Activated B cell treated with CpG ODN at 0.5 μM for 24 hours (primary cell): ENCODE data around the gene UMODL1. TPM values are rescaled to one million over a fixed set of nuclear protein-coding genes. Genes with fewer than 3 reads are reported as not detected.

Source experiments
- ATAC-seq: fragments of 200-7000 bp; cut with Tn5 transposase; one replicate; pipeline ENCODE4 v1.10.0; 2021; ENCODE audit warnings: low read depth, mild to moderate bottlenecking, moderate library complexity
- CTCF ChIA-PET: fragments of 350-600 bp; sonication (Branson Sonifier 250); formaldehyde crosslinking; loops from one replicate; lab custom pipeline; 2021; ENCODE audit warnings: antibody characterized with exemption; lab: Charles Lee
- POLR2A ChIA-PET: fragments of 350-600 bp; sonication (Branson Sonifier 250); formaldehyde crosslinking; loops from one replicate; lab custom pipeline; 2021; ENCODE audit warnings: antibody characterized with exemption; lab: Charles Lee
- DNase-seq: peaks from one replicate; pipeline ENCODE4 v3.0.0; 2022
- H3K27ac Mint-ChIP-seq: one replicate; pipeline ENCODE4 v1.8.0; 2020; ENCODE audit warnings: mixed read lengths
- H3K27me3 Mint-ChIP-seq: one replicate; pipeline ENCODE4 v1.8.0; 2021; ENCODE audit warnings: mixed read lengths
- H3K36me3 Mint-ChIP-seq: one replicate; pipeline ENCODE4 v1.8.0; 2021; ENCODE audit warnings: low read depth, mixed read lengths
- H3K4me1 Mint-ChIP-seq: one replicate; pipeline ENCODE4 v1.8.0; 2021; ENCODE audit warnings: mixed read lengths
- H3K4me3 Mint-ChIP-seq: one replicate; pipeline ENCODE4 v1.8.0; 2020; ENCODE audit warnings: mild to moderate bottlenecking, mixed read lengths
- H3K9me3 Mint-ChIP-seq: one replicate; pipeline ENCODE4 v1.8.0; 2020; ENCODE audit warnings: mixed read lengths
- intact Hi-C: fragments of 100-400 bp; cut with micrococcal nuclease; formaldehyde crosslinking; loops from one replicate; pipeline ENCODE4 v1.15.1; 2024
- total RNA-seq: library from RNA; stranded (reverse); gene quantifications from 2 replicates; pipeline ENCODE4 v1.2.3, GENCODE V29; 2022
- TF ChIP-seq, protein P1 (sequence below): fragments of 200-600 bp; IDR thresholded peaks from one replicate; pipeline ENCODE4 v1.8.0; 2022; ENCODE audit warnings: antibody characterized with exemption, mild to moderate bottlenecking

UMODL1 gene
- total RNA-seq, 1 donor from 2014 or later: 0.04 TPM

DNA sequence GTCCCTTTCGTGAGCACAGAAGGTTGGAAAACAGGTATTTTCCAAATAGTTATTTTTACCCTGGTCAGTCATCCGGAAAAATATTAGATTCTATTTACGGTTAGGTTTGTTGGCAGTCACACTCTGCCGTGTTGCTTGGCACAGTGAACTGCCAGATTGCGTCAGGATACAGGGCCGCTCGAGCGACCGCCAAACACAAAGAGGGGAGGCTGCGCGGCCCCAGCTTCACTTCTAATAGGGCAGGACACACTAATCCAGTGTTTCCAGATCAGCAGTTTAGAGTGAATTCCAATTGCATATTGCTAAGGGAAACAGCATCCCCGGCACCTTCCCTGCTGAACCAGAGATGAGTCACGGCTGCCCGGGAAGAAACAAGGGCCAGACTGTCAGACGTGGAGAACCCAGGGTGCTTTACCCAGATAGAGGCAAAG, 22.9 kb downstream of the UMODL1 start:
- ChIA-PET POLR2A (no interaction called here), CTCF (no interaction called here)
- no peaks in the 10 kb centered on the region for H3K9me3 Mint-ChIP-seq
- intact Hi-C loops: no loop called here
- peaks cover 10% of the 10 kb centered on the region for H3K4me1 Mint-ChIP-seq
- H3K4me3 Mint-ChIP-seq: no peak overlapping the region
- H3K27me3 Mint-ChIP-seq: peaks cover 16% of the 10 kb centered on the region
- DNase-seq: no peak
- no peak overlapping the region for H3K27ac Mint-ChIP-seq
- no peak for ATAC-seq
- TF ChIP-seq, protein P1, sequence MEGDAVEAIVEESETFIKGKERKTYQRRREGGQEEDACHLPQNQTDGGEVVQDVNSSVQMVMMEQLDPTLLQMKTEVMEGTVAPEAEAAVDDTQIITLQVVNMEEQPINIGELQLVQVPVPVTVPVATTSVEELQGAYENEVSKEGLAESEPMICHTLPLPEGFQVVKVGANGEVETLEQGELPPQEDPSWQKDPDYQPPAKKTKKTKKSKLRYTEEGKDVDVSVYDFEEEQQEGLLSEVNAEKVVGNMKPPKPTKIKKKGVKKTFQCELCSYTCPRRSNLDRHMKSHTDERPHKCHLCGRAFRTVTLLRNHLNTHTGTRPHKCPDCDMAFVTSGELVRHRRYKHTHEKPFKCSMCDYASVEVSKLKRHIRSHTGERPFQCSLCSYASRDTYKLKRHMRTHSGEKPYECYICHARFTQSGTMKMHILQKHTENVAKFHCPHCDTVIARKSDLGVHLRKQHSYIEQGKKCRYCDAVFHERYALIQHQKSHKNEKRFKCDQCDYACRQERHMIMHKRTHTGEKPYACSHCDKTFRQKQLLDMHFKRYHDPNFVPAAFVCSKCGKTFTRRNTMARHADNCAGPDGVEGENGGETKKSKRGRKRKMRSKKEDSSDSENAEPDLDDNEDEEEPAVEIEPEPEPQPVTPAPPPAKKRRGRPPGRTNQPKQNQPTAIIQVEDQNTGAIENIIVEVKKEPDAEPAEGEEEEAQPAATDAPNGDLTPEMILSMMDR: no peak
- H3K36me3 Mint-ChIP-seq: no peaks in the 10 kb centered on the region

- Mint-ChIP-seq H3K27me3 (peaks cover 16% of the 10 kb centered on the region), H3K4me1 (peaks cover 6% of the 10 kb centered on the region), H3K27ac (no peak overlapping the region), H3K9me3 (no peaks in the 10 kb centered on the region), H3K4me3 (no peak overlapping the region), H3K36me3 (no peaks in the 10 kb centered on the region)
- intact Hi-C loops: no loop called here
- ChIA-PET POLR2A (no interaction called here), CTCF (interaction anchor here (1.2 kb wide), 1 partner anchor 13 kb away, joined by 6 read pairs; no protein-coding TSS in a partner anchor)
- ATAC-seq: no peak
- TF ChIP-seq, protein P1: no peak
- no peak for DNase-seq
Measured at GRCh38 chr21:42094811-42095210, 23.7 kb downstream of the UMODL1 start.

- Mint-ChIP-seq H3K27ac (no peak overlapping the region), H3K27me3 (peaks cover 16% of the 10 kb centered on the region), H3K36me3 (no peaks in the 10 kb centered on the region), H3K9me3 (no peaks in the 10 kb centered on the region), H3K4me1 (peaks cover 6% of the 10 kb centered on the region), H3K4me3 (no peak overlapping the region)
- ATAC-seq: no peak
- ChIA-PET POLR2A (no interaction called here), CTCF (interaction anchor here (1.2 kb wide), 1 partner anchor 12 kb away, joined by 6 read pairs; no protein-coding TSS in a partner anchor)
- intact Hi-C loops: no loop called here
- TF ChIP-seq, protein P1: no peak
- DNase-seq: no peak
Measured at GRCh38 chr21:42095581-42095980, 24.5 kb downstream of the UMODL1 start.

- ATAC-seq: no peak
- intact Hi-C loops: no loop called here
- TF ChIP-seq, protein P1: no peak
- no peak for DNase-seq
- CTCF ChIA-PET: no interaction called here
- POLR2A ChIA-PET: no interaction called here
- Mint-ChIP-seq H3K4me3 (no peak overlapping the region), H3K27me3 (peaks cover 13% of the 10 kb centered on the region), H3K9me3 (no peaks in the 10 kb centered on the region), H3K36me3 (no peaks in the 10 kb centered on the region), H3K27ac (no peak overlapping the region), H3K4me1 (peaks cover 9% of the 10 kb centered on the region)
Measured at GRCh38 chr21:42096566-42096965, 25.4 kb downstream of the UMODL1 start.

DNA sequence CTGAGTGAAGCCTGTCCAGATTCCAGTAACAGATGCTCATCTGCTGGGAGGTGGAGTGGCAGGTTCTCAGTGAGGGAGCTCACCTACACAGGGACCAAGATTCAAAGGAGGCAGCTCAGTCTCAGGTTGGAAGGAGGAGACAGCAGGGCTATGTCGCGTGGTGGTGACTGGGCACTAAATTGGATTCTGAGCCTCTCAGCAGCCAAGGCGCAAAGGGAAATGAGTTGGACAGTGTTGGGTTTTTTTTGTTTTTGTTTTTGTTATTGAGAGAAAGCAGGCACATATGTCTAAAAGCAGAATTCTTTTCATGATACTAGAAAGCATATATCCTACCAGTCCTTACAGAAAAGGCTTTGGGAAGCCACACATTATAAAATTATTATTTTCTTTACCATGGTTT, 26.2 kb downstream of the UMODL1 start:
- Mint-ChIP-seq H3K27me3 (peaks cover 12% of the 10 kb centered on the region), H3K9me3 (no peaks in the 10 kb centered on the region), H3K36me3 (no peaks in the 10 kb centered on the region), H3K27ac (no peak overlapping the region), H3K4me1 (peaks cover 16% of the 10 kb centered on the region), H3K4me3 (no peak overlapping the region)
- POLR2A ChIA-PET: no interaction called here
- TF ChIP-seq, protein P1: no peak
- CTCF ChIA-PET: interaction anchor here (1.2 to 1.5 kb wide), 2 partner anchors 11 to 20 kb away, joined by 4 read pairs; no protein-coding TSS in a partner anchor
- ATAC-seq (no peak), DNase-seq (no peak)
- intact Hi-C loops: no loop called here
